ENCODE measurements around the gene IGFBP3. TPM values are rescaled to one million over a fixed set of nuclear protein-coding genes. Genes with fewer than 3 reads are reported as not detected.

Gene IGFBP3
- total and polyA plus RNA-seq, 8 donors, result 33.8 to 82.3 (median 48.9) TPM

DNA sequence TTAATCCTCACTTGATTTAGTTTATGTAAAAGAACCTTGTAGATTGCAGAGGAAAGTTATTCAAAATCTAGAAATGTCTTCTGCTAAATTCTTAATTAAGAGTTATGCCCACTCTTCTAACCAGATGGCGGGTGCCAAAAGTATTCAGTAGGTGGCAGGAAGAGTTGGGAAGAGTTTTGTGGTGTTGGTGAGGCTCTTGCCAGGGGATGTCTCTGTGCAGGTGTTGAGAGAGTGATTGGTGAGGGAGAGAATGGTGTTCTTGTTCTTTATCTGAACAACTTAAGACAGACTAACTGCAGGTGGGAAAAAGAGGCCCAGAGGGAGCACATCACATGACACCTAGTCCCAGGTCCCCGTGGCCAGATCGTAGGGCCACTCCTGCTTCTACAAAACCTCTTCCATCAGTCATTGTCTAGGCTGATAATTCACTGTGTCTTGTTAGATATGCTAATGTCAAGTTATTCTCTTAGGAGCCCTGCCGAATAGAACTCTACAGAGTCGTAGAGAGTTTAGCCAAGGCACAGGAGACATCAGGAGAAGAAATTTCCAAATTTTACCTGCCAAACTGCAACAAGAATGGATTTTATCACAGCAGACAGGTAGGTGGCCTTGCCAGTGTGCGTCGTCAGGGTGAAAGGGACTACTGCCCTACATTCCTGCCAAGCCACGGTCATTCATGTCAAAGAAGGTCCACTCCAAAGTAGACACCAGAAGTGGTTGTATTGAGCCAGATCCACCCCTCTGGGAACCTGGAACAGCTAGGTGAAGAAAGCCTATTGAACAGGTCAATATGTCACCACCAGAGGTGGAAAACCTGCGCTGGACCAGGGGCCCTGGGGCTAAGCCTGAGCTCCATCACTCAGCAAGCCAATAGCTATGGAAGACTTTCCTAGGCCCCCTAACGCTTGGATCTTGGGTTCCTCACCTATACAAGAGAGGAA is 29.3 kb downstream of the IGFBP3 start:
- Histone ChIP-seq H3K27me3 (peaks cover 18 to 75% of the 10 kb centered on the region in 2 donors), H3K27ac (no peak overlapping the region), H3K9me3 (no peaks in the 10 kb centered on the region), H3K4me3 (no peak overlapping the region), H3K36me3 (no peaks in the 10 kb centered on the region), H3K4me1 (peaks cover 0 to 8% of the 10 kb centered on the region in 2 donors)
- TF ChIP-seq, protein P1, sequence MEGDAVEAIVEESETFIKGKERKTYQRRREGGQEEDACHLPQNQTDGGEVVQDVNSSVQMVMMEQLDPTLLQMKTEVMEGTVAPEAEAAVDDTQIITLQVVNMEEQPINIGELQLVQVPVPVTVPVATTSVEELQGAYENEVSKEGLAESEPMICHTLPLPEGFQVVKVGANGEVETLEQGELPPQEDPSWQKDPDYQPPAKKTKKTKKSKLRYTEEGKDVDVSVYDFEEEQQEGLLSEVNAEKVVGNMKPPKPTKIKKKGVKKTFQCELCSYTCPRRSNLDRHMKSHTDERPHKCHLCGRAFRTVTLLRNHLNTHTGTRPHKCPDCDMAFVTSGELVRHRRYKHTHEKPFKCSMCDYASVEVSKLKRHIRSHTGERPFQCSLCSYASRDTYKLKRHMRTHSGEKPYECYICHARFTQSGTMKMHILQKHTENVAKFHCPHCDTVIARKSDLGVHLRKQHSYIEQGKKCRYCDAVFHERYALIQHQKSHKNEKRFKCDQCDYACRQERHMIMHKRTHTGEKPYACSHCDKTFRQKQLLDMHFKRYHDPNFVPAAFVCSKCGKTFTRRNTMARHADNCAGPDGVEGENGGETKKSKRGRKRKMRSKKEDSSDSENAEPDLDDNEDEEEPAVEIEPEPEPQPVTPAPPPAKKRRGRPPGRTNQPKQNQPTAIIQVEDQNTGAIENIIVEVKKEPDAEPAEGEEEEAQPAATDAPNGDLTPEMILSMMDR (IDR thresholded peaks at IDR 0.05), result no peak
- intact Hi-C loops (cut with DNase I), result no loop called here
- no peak for ATAC-seq
- DNase-seq, result no peak

DNA sequence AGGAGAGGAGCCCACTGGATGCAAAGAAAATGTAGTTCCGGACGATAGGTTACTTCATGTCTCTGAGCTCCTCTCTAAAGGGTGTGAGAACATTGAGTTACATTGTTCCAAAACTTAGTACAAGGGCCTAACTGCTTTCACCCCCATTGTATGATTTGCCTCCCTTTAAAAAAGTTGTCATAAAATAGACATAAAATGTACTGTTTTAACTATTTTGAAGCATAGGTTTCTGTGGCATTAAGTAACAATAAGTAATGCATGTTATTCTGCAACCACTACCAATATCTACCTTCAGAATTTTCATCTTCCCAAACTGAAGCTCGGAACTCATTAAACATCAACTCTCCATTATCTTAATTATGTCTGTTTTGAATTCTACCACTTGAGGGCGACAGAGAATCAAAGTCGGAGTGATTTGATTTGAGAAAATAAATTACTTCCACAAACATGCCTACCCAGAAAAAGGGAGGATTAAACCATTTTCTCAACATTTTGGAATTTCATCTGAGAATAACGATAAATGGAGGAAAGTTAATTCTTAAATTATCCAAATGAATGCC is 30.1 kb downstream of the IGFBP3 start:
- no peak overlapping the region for H3K27ac ChIP-seq
- peaks cover 18 to 79% of the 10 kb centered on the region in 2 donors for H3K27me3 ChIP-seq
- peaks cover 0 to 8% of the 10 kb centered on the region in 2 donors for H3K4me1 ChIP-seq
- H3K36me3 ChIP-seq, result no peaks in the 10 kb centered on the region
- intact Hi-C loops (cut with DNase I), result no loop called here
- TF ChIP-seq, protein P1 (IDR thresholded peaks at IDR 0.05), result peak; percentile 27 to 59
- peak in 2 of 4 donors; percentile 25 to 43 for DNase-seq
- no peaks in the 10 kb centered on the region for H3K9me3 ChIP-seq
- peak; percentile 32 for ATAC-seq
- no peak overlapping the region for H3K4me3 ChIP-seq

DNA sequence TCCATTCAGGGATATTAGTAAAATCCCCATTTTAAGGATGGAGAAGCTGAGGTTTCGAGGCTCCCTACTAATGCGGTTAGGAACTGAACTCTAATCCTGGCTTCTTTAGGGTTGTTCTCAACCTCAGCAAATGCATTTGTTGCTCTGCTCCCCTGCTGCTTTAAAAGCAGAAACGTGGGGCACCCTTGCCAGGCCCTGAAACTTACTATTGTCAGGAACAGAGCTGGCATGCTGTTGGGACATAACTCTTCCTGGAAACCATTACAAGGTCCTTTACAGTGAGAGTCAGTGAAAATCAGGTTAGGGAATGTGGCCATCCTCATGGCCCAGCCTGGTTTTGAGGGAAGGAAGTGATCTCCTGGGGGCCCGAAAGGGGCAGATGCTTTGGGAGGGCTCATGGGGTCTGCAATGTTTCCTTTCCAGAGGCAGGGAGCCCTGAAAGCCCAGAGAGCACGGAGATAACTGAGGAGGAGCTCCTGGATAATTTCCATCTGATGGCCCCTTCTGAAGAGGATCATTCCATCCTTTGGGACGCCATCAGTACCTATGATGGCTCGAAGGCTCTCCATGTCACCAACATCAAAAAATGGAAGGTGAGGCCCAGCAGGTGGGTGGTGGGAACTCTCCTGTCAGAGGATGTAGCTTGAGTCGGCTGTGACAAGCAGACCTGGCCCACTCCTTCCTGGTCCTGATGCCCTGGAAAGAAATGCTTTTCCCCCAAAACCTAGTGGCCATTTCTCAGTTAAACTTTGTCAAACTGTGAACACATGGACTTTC is 30.8 kb downstream of the IGFBP3 start:
- H3K27me3 ChIP-seq, result peaks cover 18 to 79% of the 10 kb centered on the region in 2 donors
- no peak overlapping the region for H3K27ac ChIP-seq
- TF ChIP-seq, protein P1 (IDR thresholded peaks at IDR 0.05), result no peak
- H3K4me3 ChIP-seq, result no peak overlapping the region
- no peaks in the 10 kb centered on the region for H3K36me3 ChIP-seq
- ATAC-seq, result no peak
- DNase-seq, result no peak
- H3K9me3 ChIP-seq, result no peaks in the 10 kb centered on the region
- intact Hi-C loops (cut with DNase I), result no loop called here
- H3K4me1 ChIP-seq, result peaks cover 0 to 8% of the 10 kb centered on the region in 2 donors

DNA sequence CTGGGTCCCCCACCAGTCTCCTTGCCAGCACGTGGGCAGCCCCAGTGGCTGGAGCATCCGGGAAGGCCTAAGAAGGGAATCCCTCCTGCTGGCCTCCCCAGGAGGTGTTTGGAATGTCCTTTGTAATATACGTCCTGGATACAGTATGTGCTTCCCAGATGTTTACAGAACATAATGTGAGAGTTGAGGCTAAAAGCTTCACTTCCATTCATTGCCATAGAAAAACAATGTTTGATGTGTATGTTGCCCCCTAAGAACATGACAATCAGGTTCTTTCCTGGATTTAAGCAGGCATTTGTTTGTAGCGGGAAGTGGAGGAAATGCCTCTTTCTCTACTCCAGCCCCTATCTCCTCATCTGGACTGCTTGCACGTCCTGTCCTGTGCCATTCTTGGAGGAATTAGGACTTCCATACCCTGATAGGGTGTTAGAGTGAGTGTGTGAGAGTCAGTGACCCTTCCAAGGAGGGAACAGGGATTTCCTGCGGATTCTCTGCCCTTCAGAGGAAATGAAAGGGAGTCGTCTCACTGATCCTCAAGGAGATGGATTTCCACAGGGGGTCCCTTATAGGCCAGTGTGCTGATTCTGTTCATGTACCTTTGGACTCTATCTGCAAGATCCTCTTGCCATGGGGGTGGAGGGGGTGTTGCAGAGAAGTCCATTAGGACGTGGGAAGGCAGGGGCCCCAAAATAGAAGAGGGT is 31.6 kb downstream of the IGFBP3 start:
- no peak overlapping the region for H3K4me3 ChIP-seq
- intact Hi-C loops (cut with DNase I), result no loop called here
- H3K4me1 ChIP-seq, result peaks cover 0 to 8% of the 10 kb centered on the region in 2 donors
- ATAC-seq, result no peak
- H3K27me3 ChIP-seq, result peaks cover 18 to 79% of the 10 kb centered on the region in 2 donors
- no peaks in the 10 kb centered on the region for H3K9me3 ChIP-seq
- no peaks in the 10 kb centered on the region for H3K36me3 ChIP-seq
- TF ChIP-seq, protein P1 (IDR thresholded peaks at IDR 0.05), result no peak
- H3K27ac ChIP-seq, result no peak overlapping the region
- DNase-seq, result no peak

All from left lung (tissue), 10 donors.